GM19463 (cell line): ENCODE data around the gene SGK1.

ENCODE experiments used
- ATAC-seq: cut with Tn5 transposase; IDR thresholded peaks from one replicate; pipeline ENCODE4 v1.9.1; 2021; ENCODE audit warnings: mild to moderate bottlenecking, moderate library complexity; ENCODE audit not compliant: unreplicated experiment

Gene SGK1

GRCh38 chr6:134132494-134133141 is 185.3 kb downstream of the SGK1 start:
- ATAC-seq, result no peak

- ATAC-seq, result no peak
Observed at GRCh38 chr6:134131530-134132139, 186.3 kb downstream of the SGK1 start.

GRCh38 chr6:134128146-134128545 is 189.8 kb downstream of the SGK1 start:
- no peak for ATAC-seq

GRCh38 chr6:134123666-134124208 is 194.2 kb downstream of the SGK1 start:
- ATAC-seq, result no peak

GRCh38 chr6:134122775-134123174 is 195.1 kb downstream of the SGK1 start:
- no peak for ATAC-seq

- no peak for ATAC-seq
Observed at GRCh38 chr6:134119486-134119885, 198.4 kb downstream of the SGK1 start.
